Epidermal melanocyte (primary cell): ENCODE data around the gene LRRC3.

Experiments used
- DNase-seq: peaks from one replicate; pipeline ENCODE4 v3.0.0; 2011; ENCODE audit warnings: low spot score; ENCODE audit not compliant: insufficient read length

Gene LRRC3

GRCh38 chr21:44456915-44457736, 1.8 kb downstream of the LRRC3 start:
- no peak for DNase-seq

DNA sequence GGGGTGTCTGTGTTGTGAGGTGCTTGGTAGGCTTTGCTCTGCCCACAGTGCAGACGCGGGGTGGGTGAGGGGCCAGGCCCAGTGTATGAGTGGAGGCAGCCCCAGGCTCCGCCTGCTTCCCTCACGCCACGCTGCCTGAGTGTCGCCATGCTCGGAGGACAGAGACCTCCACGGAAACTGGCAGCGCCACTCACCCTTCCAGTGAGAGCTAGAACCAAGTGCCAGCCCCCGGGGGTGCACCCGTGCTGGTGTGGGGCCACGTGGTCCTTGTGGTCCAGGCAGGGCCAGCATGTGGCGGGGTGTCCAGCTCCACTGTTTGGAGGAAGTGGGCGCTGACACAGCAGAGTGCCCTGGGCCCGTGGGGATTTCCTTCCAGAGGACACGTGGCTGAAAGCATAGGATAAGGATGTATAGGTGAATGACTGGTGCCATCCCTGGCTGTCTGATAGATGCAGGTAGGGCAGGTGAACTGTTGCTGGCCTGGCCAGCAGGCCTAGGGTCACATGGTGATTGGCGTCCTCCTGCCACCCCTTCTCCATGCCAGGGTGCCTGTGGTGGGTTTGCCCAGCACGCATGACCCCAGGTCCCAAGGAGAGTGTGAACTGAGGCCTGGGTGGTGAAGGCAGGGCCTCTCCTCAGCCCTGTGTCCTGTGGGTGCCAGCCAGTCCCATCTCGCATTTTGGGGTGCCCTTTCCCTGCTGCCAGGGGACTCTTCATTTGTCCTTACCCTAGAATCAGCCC, 3.8 kb downstream of the LRRC3 start:
- no peak for DNase-seq

DNA sequence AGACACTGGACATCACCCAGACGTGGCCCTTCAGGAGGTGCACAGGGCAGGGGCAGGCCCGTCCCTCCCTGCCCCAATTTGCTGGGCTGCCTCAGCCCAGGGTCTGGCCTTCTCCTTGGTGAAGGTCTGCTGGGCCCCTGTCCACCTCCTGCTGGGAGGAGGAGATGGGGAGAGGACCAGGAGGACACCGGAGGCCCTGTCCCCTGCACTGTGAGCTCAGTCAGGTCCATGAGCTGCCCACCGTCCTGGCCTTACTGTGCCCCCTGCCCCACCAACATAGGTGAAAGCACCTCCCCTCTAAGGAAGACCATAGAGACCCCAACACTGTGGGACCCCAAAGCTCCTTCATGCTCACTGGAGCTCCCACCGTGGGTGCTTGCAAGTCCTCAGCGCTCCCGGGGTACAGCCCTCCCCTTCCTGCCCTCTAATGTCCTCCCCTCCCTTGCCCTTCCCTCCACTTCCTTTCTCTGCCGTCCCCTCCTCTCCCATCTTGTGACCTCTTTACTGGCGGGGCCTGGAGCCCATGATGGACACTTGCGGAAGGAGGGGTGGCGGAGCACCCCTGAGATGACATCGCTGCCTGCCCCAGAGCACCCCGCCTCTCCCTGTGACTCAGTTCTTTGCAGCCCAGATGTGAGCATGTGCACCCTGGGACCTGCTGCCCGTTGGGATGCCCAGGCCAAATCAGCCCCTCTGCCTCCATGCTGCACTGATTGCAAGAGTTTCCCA, 4.6 kb downstream of the LRRC3 start:
- DNase-seq, result no peak

GRCh38 chr21:44460441-44460755, 5.1 kb downstream of the LRRC3 start:
- DNase-seq, result no peak

GRCh38 chr21:44461005-44461404, 5.7 kb downstream of the LRRC3 start:
- DNase-seq, result no peak

DNA sequence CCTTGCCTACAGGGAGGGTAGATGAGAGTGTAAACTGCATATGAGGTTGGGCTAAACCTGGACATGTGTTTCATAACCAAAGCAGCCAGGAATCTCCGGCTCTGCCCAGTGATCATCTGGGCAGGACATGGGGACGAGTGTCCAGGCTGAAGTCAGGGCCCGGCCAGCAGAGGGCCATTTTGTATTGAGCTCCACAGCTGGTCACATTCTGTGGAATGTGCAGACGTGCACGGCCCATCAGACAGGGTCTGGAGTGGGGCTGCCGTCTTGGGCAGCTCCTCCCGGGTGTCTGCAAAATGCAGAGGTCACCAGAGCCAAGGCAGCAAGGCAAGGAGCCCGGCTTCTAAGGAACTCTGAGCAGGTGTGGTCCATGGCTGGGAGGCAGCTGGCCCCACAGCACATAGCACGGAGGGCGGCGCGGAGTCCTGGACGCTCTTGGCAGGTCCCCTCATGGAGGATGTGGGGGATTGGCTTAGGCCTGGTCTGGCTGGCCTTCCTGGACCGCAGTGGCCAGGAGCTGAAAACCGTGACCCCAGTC, 6.2 kb downstream of the LRRC3 start:
- DNase-seq, result no peak

DNA sequence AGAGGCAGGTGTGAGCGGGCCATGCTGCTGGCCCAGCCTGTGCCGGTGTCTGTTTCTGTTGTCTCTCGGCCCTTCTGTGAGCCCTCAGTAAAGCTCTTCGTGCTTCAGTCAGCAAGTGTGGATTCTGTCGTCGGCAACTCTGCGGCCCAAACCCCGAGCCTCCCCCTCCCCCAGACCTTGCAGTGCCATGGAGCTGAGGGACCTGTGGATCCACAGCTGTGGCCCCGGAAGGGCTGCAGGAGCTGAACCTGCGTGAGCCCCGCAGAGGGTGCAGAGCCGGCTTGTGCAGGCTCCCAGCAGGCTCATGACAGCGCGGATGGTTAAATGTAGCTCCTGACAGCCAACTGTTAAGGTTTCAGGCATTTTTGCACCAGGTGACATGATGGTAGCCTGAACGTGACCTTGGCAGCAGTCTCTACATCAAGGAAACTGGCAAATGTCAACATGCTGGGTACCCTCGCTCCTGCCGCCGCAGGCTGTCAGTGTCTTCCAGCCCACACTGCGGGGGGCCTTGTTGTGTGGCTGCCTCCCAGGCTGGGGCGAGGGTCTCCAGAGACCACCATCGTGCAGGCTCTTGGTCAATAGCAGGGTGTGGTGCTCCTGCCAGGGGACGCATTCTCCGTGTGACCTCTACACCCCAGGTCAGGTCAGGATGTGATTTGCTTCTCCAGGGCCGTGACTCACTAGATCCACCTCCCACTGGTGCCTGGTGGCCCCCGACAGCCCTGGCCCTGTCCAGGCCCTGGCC, 7.0 kb downstream of the LRRC3 start:
- DNase-seq, result no peak

- DNase-seq, result no peak
Observed at GRCh38 chr21:44462834-44463200, 7.5 kb downstream of the LRRC3 start.

GRCh38 chr21:44463724-44464123, 8.4 kb downstream of the LRRC3 start:
- no peak for DNase-seq

GRCh38 chr21:44464351-44464750, 9.0 kb downstream of the LRRC3 start:
- DNase-seq, result no peak

- DNase-seq, result no peak
Observed at GRCh38 chr21:44466351-44466954, 11.1 kb downstream of the LRRC3 start.

DNA sequence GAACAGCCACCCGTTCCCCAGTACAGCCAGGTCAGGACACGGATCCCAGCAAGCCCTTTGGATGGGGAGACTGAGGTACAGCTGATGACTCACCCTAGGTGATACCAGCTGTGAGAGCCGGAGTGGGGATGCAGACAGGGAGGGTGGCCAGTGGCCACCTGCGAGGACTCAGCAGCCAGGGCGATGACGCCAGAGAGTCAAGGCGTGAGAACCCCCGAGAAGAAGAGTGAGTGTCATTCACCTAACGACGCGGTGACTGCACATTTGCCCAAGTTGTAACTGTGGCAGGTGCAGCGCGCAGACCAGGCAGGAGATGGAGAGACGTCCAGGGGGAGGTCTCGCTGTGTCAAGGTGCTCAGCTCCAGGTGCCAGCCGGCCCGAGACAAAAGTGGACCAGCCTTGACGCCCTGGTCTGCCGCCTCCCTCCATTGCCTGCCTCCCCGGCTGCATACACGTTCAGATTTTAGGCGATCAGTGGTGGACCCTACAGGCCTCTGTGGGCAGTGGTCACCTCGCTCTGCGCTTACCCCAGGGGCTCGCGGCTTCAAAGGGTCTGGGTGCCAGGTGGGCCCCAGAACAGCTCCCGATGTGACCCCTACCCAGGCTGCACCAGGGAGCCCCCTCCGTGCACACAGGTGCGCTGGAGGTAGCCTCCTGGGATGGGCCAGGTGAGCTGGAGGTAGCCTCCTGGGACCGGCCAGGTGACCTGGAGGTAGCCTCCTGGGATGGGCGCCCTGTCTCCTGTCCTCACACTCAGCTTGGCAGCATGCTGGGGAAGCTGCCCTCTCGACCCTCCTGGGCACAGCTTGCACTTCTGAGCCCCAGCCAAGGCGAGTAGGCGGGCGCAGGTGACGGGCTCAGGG, 11.9 kb downstream of the LRRC3 start:
- DNase-seq, result no peak

GRCh38 chr21:44467859-44468195, 12.5 kb downstream of the LRRC3 start:
- no peak for DNase-seq

GRCh38 chr21:44471341-44471740, 16.0 kb downstream of the LRRC3 start:
- DNase-seq, result no peak

DNA sequence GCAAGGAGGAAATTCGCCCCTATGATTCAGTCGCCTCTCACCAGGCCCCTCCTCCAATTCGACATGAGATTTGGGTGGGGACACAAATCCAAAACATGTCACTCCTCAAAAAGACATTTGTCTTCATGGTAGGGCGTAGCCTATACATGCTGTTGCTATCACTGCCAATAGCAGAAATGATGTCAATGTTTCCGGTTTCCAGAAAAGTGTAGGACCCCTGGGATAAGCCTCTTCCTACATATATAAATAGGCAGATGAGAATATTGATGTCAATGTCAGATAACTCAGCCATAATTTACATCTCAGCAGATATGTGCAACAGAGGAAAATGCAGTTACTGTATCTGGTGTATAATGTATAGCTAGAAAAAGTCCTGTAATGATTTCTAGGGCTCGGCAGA, 16.7 kb downstream of the LRRC3 start:
- no peak for DNase-seq

DNA sequence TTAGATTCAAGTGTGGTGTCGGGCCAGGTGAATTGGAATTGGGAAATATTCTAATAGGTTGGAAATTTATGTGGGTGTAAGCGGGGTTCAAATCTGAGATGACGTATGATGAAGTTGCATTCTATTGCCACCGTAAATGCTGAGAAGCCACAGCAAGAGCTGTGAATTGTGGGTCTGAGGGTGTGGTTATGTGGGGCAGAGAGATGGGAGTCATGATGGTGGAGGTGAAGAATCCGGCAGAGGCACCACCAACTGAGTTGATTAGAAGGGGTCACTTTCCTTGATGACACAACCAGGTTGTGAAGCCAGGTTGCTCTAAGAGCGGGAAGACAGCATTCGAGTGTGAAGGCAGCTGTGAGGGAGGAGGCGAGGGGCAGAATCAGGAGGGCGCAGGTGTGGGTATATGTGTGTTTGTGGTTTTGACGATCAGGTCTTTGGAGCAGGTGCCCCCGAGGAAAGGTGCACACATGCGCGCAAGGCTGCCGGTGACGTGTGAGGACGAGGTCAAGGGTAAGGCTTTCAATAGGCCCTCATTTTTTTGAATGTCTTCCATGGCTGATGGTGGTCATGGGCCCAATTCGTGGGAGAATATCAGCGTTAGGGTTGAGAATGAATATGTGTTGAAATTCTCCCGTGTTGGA, 18.7 kb downstream of the LRRC3 start:
- no peak for DNase-seq

DNA sequence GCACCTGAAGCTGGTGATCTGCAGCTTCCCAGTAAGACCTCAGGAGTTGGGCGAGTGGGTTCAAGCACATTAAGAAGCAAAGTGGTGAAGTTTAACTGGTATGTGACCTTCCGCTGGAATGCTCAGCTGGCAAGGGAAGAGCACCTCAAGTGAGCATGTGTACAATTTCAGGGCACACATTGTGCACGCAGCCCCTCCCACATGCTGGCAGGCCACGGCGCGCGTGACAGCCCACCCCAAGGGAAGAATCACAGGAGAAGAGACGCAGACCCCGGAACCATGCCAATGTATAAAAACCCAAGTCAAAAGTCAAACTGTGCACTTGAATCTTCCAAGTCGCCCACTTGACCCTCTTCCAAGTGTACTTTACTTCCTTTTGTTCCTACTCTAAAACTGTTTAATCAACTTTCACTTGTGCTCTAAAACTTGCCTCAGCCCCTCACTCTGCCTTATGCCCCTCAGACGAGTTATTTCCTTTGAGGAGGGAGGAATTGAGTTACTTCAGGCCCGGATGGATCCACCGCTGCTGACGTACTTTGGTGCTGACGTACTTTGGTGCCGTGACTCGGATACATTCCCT, 20.0 kb downstream of the LRRC3 start:
- no peak for DNase-seq

DNA sequence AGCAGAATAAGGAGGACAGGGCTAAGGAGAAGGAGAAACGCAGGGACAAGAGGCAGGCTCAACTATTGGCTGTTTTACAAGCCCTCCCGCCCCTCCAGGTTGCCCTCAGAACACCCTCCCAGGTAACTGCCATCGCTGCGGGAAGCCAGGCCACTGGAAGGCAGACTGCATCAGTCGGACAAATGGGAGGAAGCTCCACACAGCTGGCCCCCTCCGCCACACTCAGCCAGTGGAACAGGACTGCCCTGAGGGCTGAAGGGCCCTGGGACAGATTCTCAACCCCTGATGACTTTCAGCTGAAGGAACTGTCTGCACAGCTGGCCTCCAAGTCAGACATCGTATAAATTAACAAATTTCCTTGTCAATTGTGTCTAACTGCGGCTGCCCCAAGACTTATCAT, 21.8 kb downstream of the LRRC3 start:
- DNase-seq, result no peak

- DNase-seq, result no peak
Observed at GRCh38 chr21:44477712-44478111, 22.4 kb downstream of the LRRC3 start.
